ENCODE data around the gene CYP2W1.
"Not testable (repeated sequence)": the region's sequence is repeated elsewhere in the genome, so short reads cannot be mapped to it uniquely, and the experiment has no call there.

The CYP2W1 gene

GRCh38 chr7:1031716-1032455 lies 48.9 kb downstream of the CYP2W1 start:
- DNase-seq, result no peak

GRCh38 chr7:1032536-1033181 lies 49.7 kb downstream of the CYP2W1 start:
- no peak for DNase-seq

- no peak for DNase-seq
These were observed 50.7 kb downstream of the CYP2W1 start for GRCh38 chr7:1033546-1034145.

GRCh38 chr7:1034769-1035168 lies 51.8 kb downstream of the CYP2W1 start:
- DNase-seq, result not testable (repeated sequence)

GRCh38 chr7:1036164-1036928 lies 53.4 kb downstream of the CYP2W1 start:
- not testable (repeated sequence) for DNase-seq
